Measurements from ENCODE around the gene IL36G. TPM values are rescaled to one million over a fixed set of nuclear protein-coding genes. Genes with fewer than 3 reads are reported as not detected.

The IL36G gene
- polyA plus RNA-seq, 1 donor, result 0.51 TPM

DNA sequence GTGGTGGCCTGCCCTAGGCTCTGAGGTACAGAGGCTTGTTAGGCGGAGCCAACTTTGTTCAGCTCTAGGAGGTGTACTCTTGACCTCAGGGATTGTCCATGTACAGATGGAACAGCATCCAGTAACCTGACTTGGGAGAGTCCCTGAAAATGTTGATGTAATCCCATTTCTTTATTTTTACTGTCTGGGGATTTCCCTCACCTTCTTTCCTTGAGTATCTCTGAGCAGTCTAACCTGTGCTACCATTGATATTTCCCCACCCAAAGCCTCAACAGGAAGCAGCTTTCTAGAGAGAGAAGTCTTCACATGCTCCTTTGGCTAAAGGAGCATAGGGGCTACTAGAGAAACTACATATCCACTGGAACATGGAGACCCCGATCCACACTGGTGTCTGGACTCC lies 37.8 kb downstream of the IL36G start:
- Histone ChIP-seq H3K36me3 (ENCODE audit: control insufficient read depth, insufficient read depth, low read length) (no peaks in the 10 kb centered on the region), H3K27me3 (ENCODE audit: control insufficient read depth, insufficient read depth, low read length) (peaks cover 4% of the 10 kb centered on the region), H3K27ac (ENCODE audit: low read length) (no peak overlapping the region), H3K4me1 (ENCODE audit: control insufficient read depth, insufficient read depth, low read length) (no peaks in the 10 kb centered on the region), H3K9me3 (ENCODE audit: control insufficient read depth, low read depth, low read length) (no peaks in the 10 kb centered on the region), H3K4me3 (ENCODE audit: low read length) (no peak overlapping the region)
- no CpG with 5 or more reads among the region's 2 CpGs for WGBS (ENCODE audit: insufficient coverage, low lambda C conversion rate)
- no peak for DNase-seq

DNA sequence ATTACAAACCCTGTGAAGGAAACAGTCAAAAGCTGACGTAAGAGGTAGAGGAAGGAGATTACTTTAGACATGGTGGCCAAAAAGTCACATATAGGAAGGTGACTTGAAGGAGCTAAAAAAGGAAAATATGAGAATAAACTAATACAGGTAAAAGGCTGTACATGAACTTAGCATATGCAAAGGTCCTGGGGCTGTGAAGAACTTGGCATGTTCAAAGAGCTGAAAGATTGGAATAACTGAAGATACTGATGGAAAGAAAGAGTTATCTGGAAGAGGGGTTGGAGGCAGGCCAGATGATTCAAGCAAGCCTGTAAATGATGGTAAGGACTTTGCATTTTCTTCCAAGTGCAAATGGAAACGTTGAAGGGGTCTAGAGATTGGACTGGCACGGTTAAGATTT lies 40.7 kb downstream of the IL36G start:
- no peaks in the 10 kb centered on the region for H3K36me3 ChIP-seq (ENCODE audit: control insufficient read depth, insufficient read depth, low read length)
- no peaks in the 10 kb centered on the region for H3K9me3 ChIP-seq (ENCODE audit: control insufficient read depth, low read depth, low read length)
- no peak for DNase-seq
- 86% methylated on average over 1 of the region's 3 CpGs for WGBS (ENCODE audit: insufficient coverage, low lambda C conversion rate)
- no peak overlapping the region for H3K27ac ChIP-seq (ENCODE audit: low read length)
- H3K4me1 ChIP-seq (ENCODE audit: control insufficient read depth, insufficient read depth, low read length), result no peaks in the 10 kb centered on the region
- H3K4me3 ChIP-seq (ENCODE audit: low read length), result no peak overlapping the region
- peaks cover 7% of the 10 kb centered on the region for H3K27me3 ChIP-seq (ENCODE audit: control insufficient read depth, insufficient read depth, low read length)

DNA sequence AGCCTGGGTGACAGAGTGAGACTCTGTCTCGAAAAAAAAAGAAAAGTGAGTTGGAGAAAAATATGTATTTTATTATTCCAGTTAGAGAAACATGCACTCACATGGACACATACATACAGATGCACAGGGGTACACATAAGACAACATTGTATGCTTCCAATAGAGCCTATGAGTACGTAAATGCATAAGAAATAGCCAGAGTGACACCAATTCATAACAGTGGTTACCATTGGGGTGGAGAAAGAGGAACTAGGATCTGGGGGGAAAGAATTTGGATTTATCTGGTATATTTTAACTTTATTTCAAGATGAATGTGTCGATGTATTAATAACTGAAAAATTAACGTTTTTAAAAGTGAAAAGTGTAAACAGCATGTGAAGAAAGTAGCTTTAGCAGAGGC lies 43.5 kb downstream of the IL36G start:
- H3K9me3 ChIP-seq (ENCODE audit: control insufficient read depth, low read depth, low read length), result no peaks in the 10 kb centered on the region
- 43% methylated on average over 3 of the region's 4 CpGs for WGBS (ENCODE audit: insufficient coverage, low lambda C conversion rate)
- no peak for DNase-seq
- H3K27me3 ChIP-seq (ENCODE audit: control insufficient read depth, insufficient read depth, low read length), result peaks cover 16% of the 10 kb centered on the region
- no peaks in the 10 kb centered on the region for H3K36me3 ChIP-seq (ENCODE audit: control insufficient read depth, insufficient read depth, low read length)
- no peak overlapping the region for H3K27ac ChIP-seq (ENCODE audit: low read length)
- H3K4me3 ChIP-seq (ENCODE audit: low read length), result no peak overlapping the region
- H3K4me1 ChIP-seq (ENCODE audit: control insufficient read depth, insufficient read depth, low read length), result no peaks in the 10 kb centered on the region

DNA sequence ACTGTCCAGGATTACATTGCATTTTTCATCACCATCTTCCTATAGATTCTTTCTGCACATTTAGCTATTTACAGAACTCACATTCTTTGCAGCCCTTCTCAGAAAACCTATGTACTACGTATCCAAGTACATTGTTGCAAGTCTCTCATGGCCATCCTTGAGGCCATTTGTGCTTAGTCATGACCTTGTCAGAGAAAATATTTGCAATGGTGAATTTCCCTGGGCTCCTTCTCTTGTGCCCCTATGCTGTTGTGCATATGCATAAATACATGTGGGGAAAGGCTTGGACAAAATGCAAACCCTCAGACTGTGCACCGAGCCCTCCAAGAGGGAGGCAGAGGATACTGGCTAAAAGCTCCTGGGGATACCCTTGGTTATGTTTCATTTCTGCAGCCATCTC lies 47.0 kb downstream of the IL36G start:
- Histone ChIP-seq H3K9me3 (ENCODE audit: control insufficient read depth, low read depth, low read length) (no peaks in the 10 kb centered on the region), H3K36me3 (ENCODE audit: control insufficient read depth, insufficient read depth, low read length) (no peaks in the 10 kb centered on the region), H3K4me1 (ENCODE audit: control insufficient read depth, insufficient read depth, low read length) (no peaks in the 10 kb centered on the region), H3K4me3 (ENCODE audit: low read length) (no peak overlapping the region), H3K27ac (ENCODE audit: low read length) (no peak overlapping the region), H3K27me3 (ENCODE audit: control insufficient read depth, insufficient read depth, low read length) (peaks cover 32% of the 10 kb centered on the region)
- no CpG with 5 or more reads among the region's 2 CpGs for WGBS (ENCODE audit: insufficient coverage, low lambda C conversion rate)
- DNase-seq, result no peak

DNA sequence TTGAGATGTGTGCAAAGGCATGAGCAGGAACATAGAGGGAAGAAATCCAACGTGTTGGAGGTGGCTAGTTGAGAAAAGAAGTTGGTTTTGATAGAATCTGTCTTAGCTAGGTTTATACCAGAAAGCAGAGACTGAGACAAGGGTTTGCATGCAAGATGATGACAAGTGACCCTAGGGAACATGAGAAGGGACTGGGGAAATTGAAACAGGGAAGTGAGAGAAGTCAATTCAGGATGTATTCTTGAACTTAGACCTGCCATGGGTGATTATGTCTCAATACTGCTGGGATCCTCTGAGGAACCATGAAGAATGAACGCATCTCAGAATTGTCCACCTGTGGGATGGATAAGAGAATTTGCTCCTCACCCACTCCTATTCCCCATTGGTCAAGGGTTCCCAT lies 47.9 kb downstream of the IL36G start:
- Histone ChIP-seq H3K4me1 (ENCODE audit: control insufficient read depth, insufficient read depth, low read length) (no peaks in the 10 kb centered on the region), H3K9me3 (ENCODE audit: control insufficient read depth, low read depth, low read length) (no peaks in the 10 kb centered on the region), H3K36me3 (ENCODE audit: control insufficient read depth, insufficient read depth, low read length) (no peaks in the 10 kb centered on the region), H3K27me3 (ENCODE audit: control insufficient read depth, insufficient read depth, low read length) (peaks cover 33% of the 10 kb centered on the region), H3K27ac (ENCODE audit: low read length) (no peak overlapping the region), H3K4me3 (ENCODE audit: low read length) (no peak overlapping the region)
- no peak for DNase-seq
- WGBS (ENCODE audit: insufficient coverage, low lambda C conversion rate), result 60% methylated on average over 1 of the region's 2 CpGs

DNA sequence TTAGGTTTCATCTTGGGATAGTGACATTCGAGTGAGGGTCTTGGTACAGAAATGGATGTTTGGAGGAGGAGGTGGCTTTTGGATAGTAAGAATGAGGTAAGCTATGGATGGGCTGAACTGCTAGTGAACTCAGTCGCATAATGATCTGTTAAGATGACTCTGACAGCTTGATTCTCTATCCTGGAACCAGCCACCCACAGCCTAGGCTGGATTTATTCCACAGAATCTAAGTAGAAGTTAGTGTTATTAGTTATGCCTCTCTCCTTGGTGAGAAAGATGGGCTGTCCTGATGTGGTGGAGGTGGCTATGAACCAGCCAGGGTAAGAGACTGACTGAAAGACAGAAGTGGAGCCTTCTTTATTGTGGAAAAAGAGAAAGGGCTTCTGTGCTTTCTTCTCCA lies 49.9 kb downstream of the IL36G start:
- Histone ChIP-seq H3K4me1 (ENCODE audit: control insufficient read depth, insufficient read depth, low read length) (no peaks in the 10 kb centered on the region), H3K9me3 (ENCODE audit: control insufficient read depth, low read depth, low read length) (no peaks in the 10 kb centered on the region), H3K36me3 (ENCODE audit: control insufficient read depth, insufficient read depth, low read length) (no peaks in the 10 kb centered on the region), H3K27me3 (ENCODE audit: control insufficient read depth, insufficient read depth, low read length) (peaks cover 39% of the 10 kb centered on the region), H3K4me3 (ENCODE audit: low read length) (no peak overlapping the region), H3K27ac (ENCODE audit: low read length) (no peak overlapping the region)
- no CpG with 5 or more reads among the region's 2 CpGs for WGBS (ENCODE audit: insufficient coverage, low lambda C conversion rate)
- DNase-seq, result no peak

DNA sequence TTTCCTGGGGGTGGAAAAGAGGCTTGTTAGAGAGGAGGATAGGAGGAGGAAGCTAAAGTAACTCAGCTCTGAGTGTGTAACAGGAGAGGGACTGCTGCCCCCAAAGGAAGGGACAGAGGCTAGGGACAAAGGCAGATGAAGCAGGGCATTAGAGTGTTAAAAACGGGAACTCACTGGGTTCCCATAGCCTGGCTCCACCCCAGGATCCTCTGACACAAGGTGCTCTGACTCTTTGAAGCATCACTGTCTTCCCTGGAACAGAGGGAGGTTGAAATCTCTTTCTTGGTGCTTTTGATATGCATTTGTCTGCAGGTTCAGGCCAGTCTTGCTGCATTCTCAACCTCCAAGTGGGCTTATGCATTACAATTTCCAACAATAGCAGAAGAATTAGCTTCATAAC lies 50.3 kb downstream of the IL36G start:
- no peaks in the 10 kb centered on the region for H3K9me3 ChIP-seq (ENCODE audit: control insufficient read depth, low read depth, low read length)
- H3K36me3 ChIP-seq (ENCODE audit: control insufficient read depth, insufficient read depth, low read length), result no peaks in the 10 kb centered on the region
- DNase-seq, result no peak
- no CpG with 5 or more reads among the region's 1 CpG for WGBS (ENCODE audit: insufficient coverage, low lambda C conversion rate)
- H3K4me3 ChIP-seq (ENCODE audit: low read length), result no peak overlapping the region
- no peak overlapping the region for H3K27ac ChIP-seq (ENCODE audit: low read length)
- peaks cover 36% of the 10 kb centered on the region for H3K27me3 ChIP-seq (ENCODE audit: control insufficient read depth, insufficient read depth, low read length)
- H3K4me1 ChIP-seq (ENCODE audit: control insufficient read depth, insufficient read depth, low read length), result no peaks in the 10 kb centered on the region

DNA sequence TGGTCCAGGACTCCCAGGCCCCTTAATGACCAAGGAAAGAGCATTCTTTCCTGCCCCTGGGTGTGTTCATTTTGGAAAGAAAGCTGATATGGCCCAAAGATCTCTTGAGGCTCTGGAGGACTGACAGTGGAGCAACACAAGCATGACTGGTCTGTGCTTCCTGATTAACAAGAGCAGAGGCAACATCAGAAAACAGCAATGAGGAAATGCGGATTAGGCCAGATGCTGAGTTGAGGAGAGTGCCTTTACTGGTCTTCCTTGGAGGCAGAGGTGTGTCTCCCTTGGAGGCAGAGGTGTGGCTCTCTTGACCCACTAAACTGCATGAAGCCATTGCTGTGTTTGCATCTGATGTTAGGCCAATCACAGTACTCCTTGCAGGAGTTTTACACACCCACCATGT lies 54.9 kb downstream of the IL36G start:
- no peak overlapping the region for H3K27ac ChIP-seq (ENCODE audit: low read length)
- H3K4me1 ChIP-seq (ENCODE audit: control insufficient read depth, insufficient read depth, low read length), result no peaks in the 10 kb centered on the region
- no CpG with 5 or more reads among the region's 1 CpG for WGBS (ENCODE audit: insufficient coverage, low lambda C conversion rate)

DNA sequence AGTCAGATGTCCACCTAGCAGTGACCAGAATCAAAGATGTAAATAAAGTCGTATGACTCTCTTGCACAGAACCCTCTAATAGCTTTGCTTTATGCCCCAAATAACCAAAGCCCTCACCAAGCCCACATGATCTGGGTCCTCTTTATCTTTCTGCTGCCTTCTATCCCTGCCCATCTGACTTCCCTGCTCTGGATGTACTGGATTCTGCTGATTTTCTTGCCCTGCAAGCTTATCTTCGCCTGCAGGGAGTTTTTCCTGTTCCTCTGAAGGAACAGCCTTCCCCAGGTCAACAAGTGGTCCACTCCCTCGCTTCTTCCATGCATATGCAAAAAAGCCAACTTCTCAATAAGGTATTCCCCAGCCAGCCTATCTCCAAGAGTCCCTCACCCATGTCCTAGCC lies 56.2 kb downstream of the IL36G start:
- Histone ChIP-seq H3K27me3 (ENCODE audit: control insufficient read depth, insufficient read depth, low read length) (peaks cover 16% of the 10 kb centered on the region), H3K36me3 (ENCODE audit: control insufficient read depth, insufficient read depth, low read length) (no peaks in the 10 kb centered on the region), H3K27ac (ENCODE audit: low read length) (no peak overlapping the region), H3K9me3 (ENCODE audit: control insufficient read depth, low read depth, low read length) (no peaks in the 10 kb centered on the region), H3K4me1 (ENCODE audit: control insufficient read depth, insufficient read depth, low read length) (no peaks in the 10 kb centered on the region), H3K4me3 (ENCODE audit: low read length) (no peak overlapping the region)
- WGBS (ENCODE audit: insufficient coverage, low lambda C conversion rate), result 40% methylated on average over 1 of the region's 3 CpGs
- DNase-seq, result no peak

More for the DNA sequence above, 54.9 kb downstream of the IL36G start:
- DNase-seq, result no peak
- H3K4me3 ChIP-seq (ENCODE audit: low read length), result no peak overlapping the region
- H3K36me3 ChIP-seq (ENCODE audit: control insufficient read depth, insufficient read depth, low read length), result no peaks in the 10 kb centered on the region
- H3K9me3 ChIP-seq (ENCODE audit: control insufficient read depth, low read depth, low read length), result no peaks in the 10 kb centered on the region
- peaks cover 27% of the 10 kb centered on the region for H3K27me3 ChIP-seq (ENCODE audit: control insufficient read depth, insufficient read depth, low read length)

Other genes starting within 250 kb of the IL36G start
- gene CKAP2L, start 213.4 kb upstream of the IL36G start, polyA plus RNA-seq, result 6.2 TPM
- 0.09 TPM for gene IL1A, start 193.5 kb upstream of the IL36G start, polyA plus RNA-seq
- gene IL1B, start 141.2 kb upstream of the IL36G start, polyA plus RNA-seq, result 3.9 TPM
- gene IL37, start 66.8 kb upstream of the IL36G start, polyA plus RNA-seq, result 1.6 TPM
- gene IL36A, start 27.5 kb downstream of the IL36G start, polyA plus RNA-seq, result not detected
- not detected for gene IL36B, start 74.9 kb downstream of the IL36G start, polyA plus RNA-seq
- not detected for gene IL36RN, start 81.2 kb downstream of the IL36G start, polyA plus RNA-seq
- gene IL1F10, start 90.0 kb downstream of the IL36G start, polyA plus RNA-seq, result not detected
- 0.39 TPM for gene IL1RN, start 149.6 kb downstream of the IL36G start, polyA plus RNA-seq
- 21.4 TPM for gene PSD4, start 196.0 kb downstream of the IL36G start, polyA plus RNA-seq